SH-SY5Y (cell line): ENCODE data around the gene KRT85.

Source experiments
- GATA2 ChIP-seq: IDR thresholded peaks from 2 replicates; pipeline ENCODE4 v1.6.1; 2011; ENCODE audit warnings: mild to moderate bottlenecking, low read depth, low read length
- GATA3 ChIP-seq: IDR thresholded peaks from 2 replicates; pipeline ENCODE4 v1.6.1; 2011; ENCODE audit warnings: low read depth, mild to moderate bottlenecking, low read length, moderate library complexity

DNA sequence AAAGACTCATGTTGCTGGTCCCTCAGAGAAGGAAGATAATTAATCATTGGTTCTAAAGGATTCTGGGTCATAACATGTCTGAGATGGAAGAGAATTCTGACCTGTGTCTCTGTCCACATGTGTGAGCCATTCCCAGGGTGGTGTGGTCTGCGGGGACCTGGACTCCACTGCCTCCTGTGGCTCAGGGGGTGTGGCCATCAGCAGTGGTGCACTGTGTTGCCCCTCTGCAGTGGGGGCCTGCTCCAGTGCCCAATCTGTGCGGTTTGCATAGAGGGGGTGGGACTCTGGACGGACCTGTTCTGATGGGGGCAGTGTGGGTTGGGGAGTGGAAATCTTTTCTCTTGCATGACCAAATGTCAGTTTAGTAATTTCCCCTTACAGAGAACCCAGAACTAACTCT is 13.5 kb downstream of the KRT85 start:
- TF ChIP-seq GATA2 = no peak
- TF ChIP-seq GATA3 = no peak
